SK-N-SH treated with all-trans-retinoic acid at 6 μM for 48 hours (cell line): ENCODE data around the gene DNAJC27.

Source experiments
- ATAC-seq: fragments of 200-7000 bp; cut with Tn5 transposase; 3 replicates; pipeline ENCODE4 v1.9.1; 2020; ENCODE audit warnings: mild to moderate bottlenecking, moderate library complexity
- ARNTL ChIP-seq: fragments of 450-650 bp; formaldehyde crosslinking; IDR thresholded peaks from 2 replicates; pipeline ENCODE4 v1.5.0; 2020; ENCODE audit warnings: low read depth, mild to moderate bottlenecking, moderate library complexity, borderline replicate concordance
- BACH2 ChIP-seq: fragments of 250-450 bp; sonication (Bioruptor Pico); IDR thresholded peaks from 2 replicates; pipeline ENCODE4 v1.9.0; 2021; ENCODE audit warnings: mild to moderate bottlenecking, borderline replicate concordance
- CSDC2 ChIP-seq: fragments of 250-450 bp; sonication (Bioruptor Pico); IDR thresholded peaks from 2 replicates; pipeline ENCODE4 v1.5.0; 2020; ENCODE audit warnings: mild to moderate bottlenecking, moderate library complexity
- CSRNP3 ChIP-seq: fragments of 250-450 bp; sonication (Bioruptor Pico); IDR thresholded peaks from 2 replicates; pipeline ENCODE4 v1.5.1; 2021; ENCODE audit warnings: mild to moderate bottlenecking, moderate library complexity
- GLIS3 ChIP-seq: fragments of 250-450 bp; sonication (Bioruptor Pico); IDR thresholded peaks from 2 replicates; pipeline ENCODE4 v1.5.0; 2020; ENCODE audit warnings: mild to moderate bottlenecking, moderate library complexity
- ISL1 ChIP-seq: fragments of 250-450 bp; sonication (Bioruptor Pico); IDR thresholded peaks from 2 replicates; pipeline ENCODE4 v2.1.2; 2022; ENCODE audit warnings: mild to moderate bottlenecking, moderate library complexity
- OSR1 ChIP-seq: fragments of 250-450 bp; sonication (Bioruptor Pico); IDR thresholded peaks from 2 replicates; pipeline ENCODE4 v1.8.0; 2022; ENCODE audit warnings: moderate library complexity, mild to moderate bottlenecking, inconsistent platforms
- PPARA ChIP-seq: fragments of 250-450 bp; sonication (Bioruptor Pico); IDR thresholded peaks from 2 replicates; pipeline ENCODE4 v1.5.0; 2020; ENCODE audit warnings: mild to moderate bottlenecking, borderline replicate concordance
- RARB ChIP-seq: fragments of 250-450 bp; sonication (Bioruptor Pico); IDR thresholded peaks from 2 replicates; pipeline ENCODE4 v1.8.0; 2021; ENCODE audit warnings: mild to moderate bottlenecking, moderate library complexity
- SNAI2 ChIP-seq: fragments of 250-450 bp; sonication (Bioruptor Pico); IDR thresholded peaks from 2 replicates; pipeline ENCODE4 v1.5.0; 2020; ENCODE audit warnings: mild to moderate bottlenecking, moderate library complexity
- TCF4 ChIP-seq: fragments of 250-450 bp; sonication (Bioruptor Pico); IDR thresholded peaks from 2 replicates; pipeline ENCODE4 v1.8.0; 2021; ENCODE audit warnings: mild to moderate bottlenecking, moderate library complexity, borderline replicate concordance
- TOX ChIP-seq: fragments of 250-450 bp; sonication (Bioruptor Pico); IDR thresholded peaks from 2 replicates; pipeline ENCODE4 v1.8.0; 2021; ENCODE audit warnings: mild to moderate bottlenecking, moderate library complexity, borderline replicate concordance
- TSHZ2 ChIP-seq: fragments of 250-450 bp; sonication (Bioruptor Pico); IDR thresholded peaks from 2 replicates; pipeline ENCODE4 v1.5.0; 2020; ENCODE audit warnings: mild to moderate bottlenecking, moderate library complexity
- ZC3H10 ChIP-seq: fragments of 250-450 bp; sonication (Bioruptor Pico); IDR thresholded peaks from 2 replicates; pipeline ENCODE4 v1.5.1; 2021; ENCODE audit warnings: mild to moderate bottlenecking, moderate library complexity
- ZFP3 ChIP-seq: fragments of 250-450 bp; sonication (Bioruptor Pico); IDR thresholded peaks from 2 replicates; pipeline ENCODE4 v1.5.0; 2020; ENCODE audit warnings: mild to moderate bottlenecking, moderate library complexity
- ZNF70 ChIP-seq: fragments of 450-650 bp; formaldehyde crosslinking; IDR thresholded peaks from 2 replicates; pipeline ENCODE4 v1.5.0; 2020; ENCODE audit warnings: mild to moderate bottlenecking, moderate library complexity
- ZNF8 ChIP-seq: fragments of 450-650 bp; formaldehyde crosslinking; IDR thresholded peaks from 2 replicates; pipeline ENCODE4 v1.5.0; 2020; ENCODE audit warnings: mild to moderate bottlenecking, moderate library complexity
- TF ChIP-seq, protein P1 (sequence below): fragments of 250-450 bp; sonication (Bioruptor Pico); IDR thresholded peaks from 2 replicates; pipeline ENCODE4 v1.8.0; 2020; ENCODE audit warnings: mild to moderate bottlenecking, moderate library complexity, borderline replicate concordance
- TF ChIP-seq, protein P2 (sequence below): fragments of 250-450 bp; sonication (Bioruptor Pico); IDR thresholded peaks from 2 replicates; pipeline ENCODE4 v1.8.0; 2021; ENCODE audit warnings: low read depth, mild to moderate bottlenecking, moderate library complexity, borderline replicate concordance
- TF ChIP-seq, protein P3 (sequence below): fragments of 250-450 bp; sonication (Bioruptor Pico); IDR thresholded peaks from 2 replicates; pipeline ENCODE4 v1.5.1; 2020; ENCODE audit warnings: low read depth, mild to moderate bottlenecking, moderate library complexity

DNAJC27 gene

DNA sequence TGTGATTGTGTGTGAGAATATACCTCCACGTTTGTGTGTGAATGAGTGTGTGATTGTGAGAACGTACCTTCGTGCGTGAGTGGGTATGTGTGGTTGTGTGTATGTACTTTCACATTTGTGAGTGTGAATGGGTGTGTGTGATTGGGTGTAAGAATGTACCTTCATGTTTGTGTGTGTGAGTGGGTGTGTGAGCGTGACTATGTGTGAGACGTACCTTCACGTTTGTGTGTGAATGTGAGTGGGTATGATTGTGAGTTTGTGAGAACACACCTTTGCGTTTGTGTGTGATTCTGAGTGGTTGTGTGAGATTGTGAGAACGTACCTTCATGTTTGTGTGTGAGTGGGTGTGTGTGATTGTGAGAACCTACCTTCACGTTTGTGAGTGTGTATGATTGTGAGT lies 45.9 kb downstream of the DNAJC27 start (continued):
- TF ChIP-seq TSHZ2 = no peak
- no peak for TF ChIP-seq ZFP3 (CRISPR knock-in tag)
- TF ChIP-seq, protein P1, sequence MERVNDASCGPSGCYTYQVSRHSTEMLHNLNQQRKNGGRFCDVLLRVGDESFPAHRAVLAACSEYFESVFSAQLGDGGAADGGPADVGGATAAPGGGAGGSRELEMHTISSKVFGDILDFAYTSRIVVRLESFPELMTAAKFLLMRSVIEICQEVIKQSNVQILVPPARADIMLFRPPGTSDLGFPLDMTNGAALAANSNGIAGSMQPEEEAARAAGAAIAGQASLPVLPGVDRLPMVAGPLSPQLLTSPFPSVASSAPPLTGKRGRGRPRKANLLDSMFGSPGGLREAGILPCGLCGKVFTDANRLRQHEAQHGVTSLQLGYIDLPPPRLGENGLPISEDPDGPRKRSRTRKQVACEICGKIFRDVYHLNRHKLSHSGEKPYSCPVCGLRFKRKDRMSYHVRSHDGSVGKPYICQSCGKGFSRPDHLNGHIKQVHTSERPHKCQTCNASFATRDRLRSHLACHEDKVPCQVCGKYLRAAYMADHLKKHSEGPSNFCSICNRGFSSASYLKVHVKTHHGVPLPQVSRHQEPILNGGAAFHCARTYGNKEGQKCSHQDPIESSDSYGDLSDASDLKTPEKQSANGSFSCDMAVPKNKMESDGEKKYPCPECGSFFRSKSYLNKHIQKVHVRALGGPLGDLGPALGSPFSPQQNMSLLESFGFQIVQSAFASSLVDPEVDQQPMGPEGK (CRISPR knock-in tag) = no peak

- ATAC-seq = no peak
- no peak for TF ChIP-seq CSRNP3 (CRISPR knock-in tag)
- TF ChIP-seq PPARA (CRISPR knock-in tag) = no peak
- no peak for TF ChIP-seq ZNF8 (CRISPR knock-in tag)
- TF ChIP-seq, protein P2, sequence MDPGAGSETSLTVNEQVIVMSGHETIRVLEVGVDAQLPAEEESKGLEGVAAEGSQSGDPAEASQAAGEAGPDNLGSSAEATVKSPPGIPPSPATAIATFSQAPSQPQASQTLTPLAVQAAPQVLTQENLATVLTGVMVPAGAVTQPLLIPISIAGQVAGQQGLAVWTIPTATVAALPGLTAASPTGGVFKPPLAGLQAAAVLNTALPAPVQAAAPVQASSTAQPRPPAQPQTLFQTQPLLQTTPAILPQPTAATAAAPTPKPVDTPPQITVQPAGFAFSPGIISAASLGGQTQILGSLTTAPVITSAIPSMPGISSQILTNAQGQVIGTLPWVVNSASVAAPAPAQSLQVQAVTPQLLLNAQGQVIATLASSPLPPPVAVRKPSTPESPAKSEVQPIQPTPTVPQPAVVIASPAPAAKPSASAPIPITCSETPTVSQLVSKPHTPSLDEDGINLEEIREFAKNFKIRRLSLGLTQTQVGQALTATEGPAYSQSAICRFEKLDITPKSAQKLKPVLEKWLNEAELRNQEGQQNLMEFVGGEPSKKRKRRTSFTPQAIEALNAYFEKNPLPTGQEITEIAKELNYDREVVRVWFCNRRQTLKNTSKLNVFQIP = no peak
- TF ChIP-seq, protein P3, sequence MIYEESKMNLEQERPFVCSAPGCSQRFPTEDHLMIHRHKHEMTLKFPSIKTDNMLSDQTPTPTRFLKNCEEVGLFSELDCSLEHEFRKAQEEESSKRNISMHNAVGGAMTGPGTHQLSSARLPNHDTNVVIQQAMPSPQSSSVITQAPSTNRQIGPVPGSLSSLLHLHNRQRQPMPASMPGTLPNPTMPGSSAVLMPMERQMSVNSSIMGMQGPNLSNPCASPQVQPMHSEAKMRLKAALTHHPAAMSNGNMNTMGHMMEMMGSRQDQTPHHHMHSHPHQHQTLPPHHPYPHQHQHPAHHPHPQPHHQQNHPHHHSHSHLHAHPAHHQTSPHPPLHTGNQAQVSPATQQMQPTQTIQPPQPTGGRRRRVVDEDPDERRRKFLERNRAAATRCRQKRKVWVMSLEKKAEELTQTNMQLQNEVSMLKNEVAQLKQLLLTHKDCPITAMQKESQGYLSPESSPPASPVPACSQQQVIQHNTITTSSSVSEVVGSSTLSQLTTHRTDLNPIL (CRISPR knock-in tag) = no peak
- TF ChIP-seq BACH2 (CRISPR knock-in tag) = no peak
- TF ChIP-seq TSHZ2 = no peak
- no peak for TF ChIP-seq TOX (CRISPR knock-in tag)
- TF ChIP-seq ISL1 (CRISPR knock-in tag) = no peak
- TF ChIP-seq CSDC2 = no peak
- TF ChIP-seq ARNTL (CRISPR knock-in tag) = no peak
- no peak for TF ChIP-seq TCF4
- TF ChIP-seq RARB = no peak
- no peak for TF ChIP-seq GLIS3 (CRISPR knock-in tag)
- no peak for TF ChIP-seq ZC3H10 (CRISPR knock-in tag)
- TF ChIP-seq, protein P1 (CRISPR knock-in tag) = no peak
- TF ChIP-seq SNAI2 (CRISPR knock-in tag) = no peak
- TF ChIP-seq OSR1 (CRISPR knock-in tag) = no peak
- no peak for TF ChIP-seq ZNF70 (CRISPR knock-in tag)
- TF ChIP-seq, all 23 proteins: peak for 0
These were observed 47.0 kb downstream of the DNAJC27 start for GRCh38 chr2:24924732-24925131.
